ENCODE data around the gene ARHGDIA.

The ARHGDIA gene

GRCh38 chr17:81822312-81822637, 48.9 kb downstream of the ARHGDIA start:
- no peak for DNase-seq (ENCODE audit: low read depth)
- no peak for TF ChIP-seq CTCF (IDR thresholded peaks at IDR 0.05; ENCODE audit: low read depth, low read length)
- no peak for TF ChIP-seq MYC (IDR thresholded peaks at IDR 0.05; ENCODE audit: low read depth, low read length)
- TF ChIP-seq MAX (IDR thresholded peaks at IDR 0.05; ENCODE audit: low read depth, low read length) = no peak
- TF ChIP-seq POLR2A (IDR thresholded peaks at IDR 0.05; ENCODE audit: extremely low read depth, insufficient read length) = no peak
- no peak overlapping the region for H3K4me3 ChIP-seq (ENCODE audit: low read depth, low read length)

- H3K4me3 ChIP-seq (ENCODE audit: low read depth, low read length) = no peak overlapping the region
- DNase-seq (ENCODE audit: low read depth) = peak; percentile 54
- TF ChIP-seq CTCF (IDR thresholded peaks at IDR 0.05; ENCODE audit: low read depth, low read length) (peak; percentile 41), POLR2A (IDR thresholded peaks at IDR 0.05; ENCODE audit: extremely low read depth, insufficient read length) (no peak), MAX (IDR thresholded peaks at IDR 0.05; ENCODE audit: low read depth, low read length) (no peak), MYC (IDR thresholded peaks at IDR 0.05; ENCODE audit: low read depth, low read length) (no peak)
Observed at GRCh38 chr17:81821603-81822311, 49.4 kb downstream of the ARHGDIA start.

- TF ChIP-seq POLR2A (IDR thresholded peaks at IDR 0.05; ENCODE audit: extremely low read depth, insufficient read length) = no peak
- no peak overlapping the region for H3K4me3 ChIP-seq (ENCODE audit: low read depth, low read length)
- DNase-seq (ENCODE audit: low read depth) = no peak
Observed at GRCh38 chr17:81821147-81821546, 50.0 kb downstream of the ARHGDIA start.

GRCh38 chr17:81819708-81820107, 51.4 kb downstream of the ARHGDIA start:
- TF ChIP-seq POLR2A (IDR thresholded peaks at IDR 0.05; ENCODE audit: extremely low read depth, insufficient read length) (no peak), MYC (IDR thresholded peaks at IDR 0.05; ENCODE audit: low read depth, low read length) (no peak), CTCF (IDR thresholded peaks at IDR 0.05; ENCODE audit: low read depth, low read length) (no peak), MAX (IDR thresholded peaks at IDR 0.05; ENCODE audit: low read depth, low read length) (no peak)
- no peak overlapping the region for H3K4me3 ChIP-seq (ENCODE audit: low read depth, low read length)
- no peak for DNase-seq (ENCODE audit: low read depth)

- TF ChIP-seq POLR2A (IDR thresholded peaks at IDR 0.05; ENCODE audit: extremely low read depth, insufficient read length) (no peak), MYC (IDR thresholded peaks at IDR 0.05; ENCODE audit: low read depth, low read length) (no peak), CTCF (IDR thresholded peaks at IDR 0.05; ENCODE audit: low read depth, low read length) (no peak), MAX (IDR thresholded peaks at IDR 0.05; ENCODE audit: low read depth, low read length) (no peak)
- H3K4me3 ChIP-seq (ENCODE audit: low read depth, low read length) = no peak overlapping the region
- DNase-seq (ENCODE audit: low read depth) = no peak
Observed at GRCh38 chr17:81817758-81818147, 53.4 kb downstream of the ARHGDIA start.

Data from NB4 (cell line).